HEK293T (cell line): ENCODE measurements around the gene TMEM200A.

Experiments
- ARNT ChIP-seq: fragments of 450-650 bp; IDR thresholded peaks from 2 replicates; pipeline ENCODE4 v1.6.1; 2017; ENCODE audit warnings: mild to moderate bottlenecking
- BHLHE40 ChIP-seq: fragments of 450-650 bp; IDR thresholded peaks from 2 replicates; pipeline ENCODE4 v1.6.1; 2016; ENCODE audit warnings: mild to moderate bottlenecking, moderate library complexity, borderline replicate concordance
- FOXA1 ChIP-seq: fragments of 450-650 bp; IDR thresholded peaks from 2 replicates; pipeline ENCODE4 v1.6.1; 2016; ENCODE audit warnings: mild to moderate bottlenecking
- FOXK2 ChIP-seq: fragments of 450-650 bp; IDR thresholded peaks from 2 replicates; pipeline ENCODE4 v1.6.1; 2016; ENCODE audit warnings: mild to moderate bottlenecking
- FOXM1 ChIP-seq: fragments of 450-650 bp; IDR thresholded peaks from 2 replicates; pipeline ENCODE4 v1.6.1; 2017; ENCODE audit warnings: mild to moderate bottlenecking, borderline replicate concordance
- HDGF ChIP-seq: fragments of 450-650 bp; IDR thresholded peaks from 2 replicates; pipeline ENCODE4 v1.6.1; 2017; ENCODE audit warnings: antibody characterized with exemption, borderline replicate concordance
- LEF1 ChIP-seq: fragments of 450-650 bp; IDR thresholded peaks from 2 replicates; pipeline ENCODE4 v1.6.1; 2017; ENCODE audit warnings: mild to moderate bottlenecking, borderline replicate concordance
- NFRKB ChIP-seq: fragments of 450-650 bp; IDR thresholded peaks from 2 replicates; pipeline ENCODE4 v1.6.1; 2016; ENCODE audit warnings: mild to moderate bottlenecking, moderate library complexity
- SUZ12 ChIP-seq: fragments of 450-650 bp; IDR thresholded peaks from 2 replicates; pipeline ENCODE4 v1.6.1; 2016; ENCODE audit warnings: mild to moderate bottlenecking
- TARDBP ChIP-seq: fragments of 450-650 bp; IDR thresholded peaks from 2 replicates; pipeline ENCODE4 v1.6.1; 2016
- ZNF384 ChIP-seq: fragments of 450-650 bp; IDR thresholded peaks from 2 replicates; pipeline ENCODE4 v1.6.1; 2016
- TF ChIP-seq, protein P1 (sequence below): fragments of 450-650 bp; IDR thresholded peaks from 2 replicates; pipeline ENCODE4 v1.6.1; 2016

DNA sequence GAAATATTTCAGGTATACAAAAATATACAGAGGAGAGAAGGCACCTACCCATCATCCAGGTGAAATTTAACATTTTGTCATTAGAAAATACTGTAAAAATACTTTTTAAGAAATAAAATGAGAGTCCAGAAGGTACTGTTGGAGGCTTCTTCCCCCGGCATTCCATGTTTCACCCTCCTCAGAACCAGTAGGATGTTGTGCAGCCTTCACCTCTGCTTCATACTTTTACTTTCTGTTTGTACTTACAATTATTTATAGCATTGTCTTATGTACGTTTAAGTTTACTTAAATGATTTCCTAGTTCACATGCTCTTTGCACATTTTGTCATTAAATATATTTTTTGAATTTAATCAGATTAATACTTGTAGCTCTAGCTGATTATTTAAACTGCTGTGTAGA is 30.9 kb downstream of the TMEM200A start:
- no peak for TF ChIP-seq NFRKB
- no peak for TF ChIP-seq ARNT
- TF ChIP-seq FOXK2 = no peak
- no peak for TF ChIP-seq FOXA1
- TF ChIP-seq LEF1 = no peak
- no peak for TF ChIP-seq TARDBP
- no peak for TF ChIP-seq HDGF
- TF ChIP-seq SUZ12 = no peak
- TF ChIP-seq FOXM1 = no peak
- TF ChIP-seq ZNF384 = no peak
- TF ChIP-seq BHLHE40 = no peak
- TF ChIP-seq, protein P1, sequence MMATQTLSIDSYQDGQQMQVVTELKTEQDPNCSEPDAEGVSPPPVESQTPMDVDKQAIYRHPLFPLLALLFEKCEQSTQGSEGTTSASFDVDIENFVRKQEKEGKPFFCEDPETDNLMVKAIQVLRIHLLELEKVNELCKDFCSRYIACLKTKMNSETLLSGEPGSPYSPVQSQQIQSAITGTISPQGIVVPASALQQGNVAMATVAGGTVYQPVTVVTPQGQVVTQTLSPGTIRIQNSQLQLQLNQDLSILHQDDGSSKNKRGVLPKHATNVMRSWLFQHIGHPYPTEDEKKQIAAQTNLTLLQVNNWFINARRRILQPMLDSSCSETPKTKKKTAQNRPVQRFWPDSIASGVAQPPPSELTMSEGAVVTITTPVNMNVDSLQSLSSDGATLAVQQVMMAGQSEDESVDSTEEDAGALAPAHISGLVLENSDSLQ = no peak
